Heart left ventricle (tissue), 16 donors: ENCODE results near the gene MAML2. TPM values are rescaled to one million over a fixed set of nuclear protein-coding genes. Genes with fewer than 3 reads are reported as not detected.

Experiments used
- ATAC-seq, 4 donors: fragments of 200-7000 bp; cut with Tn5 transposase; one replicate each; pipeline ENCODE4 v1.9.1; 2020 to 2022; ENCODE audit warnings: moderate library complexity in 4 of 4, mild to moderate bottlenecking in 3 of 4, moderate number of reproducible peaks in 1 of 4
- DNase-seq, 5 donors: peaks; one replicate each; pipeline ENCODE4 v3.0.0-alpha.2; 2020
- H3K27ac ChIP-seq, 12 donors: fragments of 200-600 bp; sonication (generic) in 4 of 12; one replicate each; pipeline versions ENCODE4 v1.5.0 to v1.8.0; 2016 to 2022; ENCODE audit warnings: mild to moderate bottlenecking in 2 of 12
- H3K27me3 ChIP-seq, 9 donors: fragments of 200-600 bp; sonication (generic) in 2 of 9; one replicate each; pipeline versions ENCODE4 v1.5.1 to v1.8.0; 2016 to 2022; ENCODE audit warnings: mild to moderate bottlenecking in 3 of 9
- H3K36me3 ChIP-seq, 9 donors: fragments of 200-600 bp; sonication (generic) in 2 of 9; one replicate each; pipeline versions ENCODE4 v1.5.0 to v1.8.0; 2018 to 2022; ENCODE audit warnings: mild to moderate bottlenecking in 2 of 9
- H3K4me1 ChIP-seq, 12 donors: fragments of 200-600 bp; sonication (generic) in 4 of 12; one replicate each; pipeline versions ENCODE4 v1.5.0 to v1.8.0; 2016 to 2022; ENCODE audit warnings: mild to moderate bottlenecking in 3 of 12
- H3K4me3 ChIP-seq, 12 donors: fragments of 200-600 bp; sonication (generic) in 4 of 12; one replicate each; pipeline versions ENCODE4 v1.5.0 to v1.8.0; 2017 to 2022; ENCODE audit warnings: mild to moderate bottlenecking in 9 of 12, moderate library complexity in 4 of 12
- H3K9me3 ChIP-seq, 12 donors: fragments of 200-600 bp; sonication (generic) in 4 of 12; one replicate each; pipeline versions ENCODE4 v1.5.0 to v1.8.0; 2016 to 2022; ENCODE audit warnings: mild to moderate bottlenecking in 1 of 12
- POLR2A ChIP-seq, 2 donors: fragments of 450-650 bp; IDR thresholded peaks; one replicate each; pipeline ENCODE4 v1.6.1; 2017; ENCODE audit warnings: antibody characterized with exemption in 2 of 2, mild to moderate bottlenecking in 2 of 2, moderate library complexity in 2 of 2
- WGBS, 4 donors: extraction: QIAGEN DNeasy Blood & Tissue Kit in 2 of 4; methylation state at CpG; one replicate each; pipeline versions ENCODE4 v1.1.5 to v1.1.7; 2013 to 2018; 5-methylcytosine and 5-hydroxymethylcytosine counted together
- intact Hi-C, 10 donors: fragments of 100-400 bp; cut with DNase I; formaldehyde crosslinking; loops; one replicate each; pipeline versions ENCODE4 v1.11.1 to v1.14.2; 2022
- polyA plus RNA-seq, 2 donors: library from polyadenylated mRNA; stranded (reverse); fragments of 200-250 nt; gene quantifications; one replicate each; pipeline ENCODE4 v1.2.3, GENCODE V29; 2013
- total RNA-seq, 9 donors: library from RNA; depleted of rRNA in 2 of 9; stranded (reverse); fragments of >200 nt in 2 of 9; fragmentation: NEBNext Ultra II Directional in 3 of 9; extraction: Animal tissue kit (Norgen Biotek cat#: 25700) in 3 of 9; gene quantifications; one replicate each; pipeline versions ENCODE4 v1.1.0 to v1.2.4, GENCODE V29; 2016 to 2023
- TF ChIP-seq, protein P1 (sequence below), 12 donors: fragments of 200-600 bp; sonication (generic) in 4 of 12; IDR thresholded peaks; one replicate each; pipeline versions ENCODE4 v1.5.0 to v1.8.0; 2018 to 2022; ENCODE audit warnings: antibody characterized with exemption in 12 of 12, mild to moderate bottlenecking in 5 of 12
- donor health status: ischemic (EF 13 %, LVEDD 7.1; RV severe dilation, severe dysfunction).
- donor health status: healthy with polysubstance abuse.
- donor health status: DM: no; HTN: yes; CAD: no.
- donor health status: DM: no; HTN: no; CAD: no.
- donor health status: ischemic (EF 25% LVEDD 6.9; RV normal size, moderate dysfunction).
- donor health status: ischemic (EF 25% LVEDD 5.7; RV mildly dilated, moderate dysfunction).
- donor health status: healthy.
- donor health status: DM: yes; HTN: yes; CAD: no.
- donor health status: ischemic (EF 35%, LVEDD 5.7; RV mildly dilated, moderate dysfunction).
- donor health status: nonischemic (EF 11% LVEDD 7.7; RV severe dilation, severe dysfunction).
- donor health status: DM: yes; HTN: yes; CAD: no.
- donor health status: PGD.
- donor health status: ischemic (EF 29% LVEDD 5.4; RV normal size, mild dysfunction).
- donor health status: nonischemic (EF 23%, LVEDD 6.1; RV moderate dilation, normal function).

MAML2 gene
- total and polyA plus RNA-seq, 11 donors: 1.3 to 10.8 (median 4.8) TPM

DNA sequence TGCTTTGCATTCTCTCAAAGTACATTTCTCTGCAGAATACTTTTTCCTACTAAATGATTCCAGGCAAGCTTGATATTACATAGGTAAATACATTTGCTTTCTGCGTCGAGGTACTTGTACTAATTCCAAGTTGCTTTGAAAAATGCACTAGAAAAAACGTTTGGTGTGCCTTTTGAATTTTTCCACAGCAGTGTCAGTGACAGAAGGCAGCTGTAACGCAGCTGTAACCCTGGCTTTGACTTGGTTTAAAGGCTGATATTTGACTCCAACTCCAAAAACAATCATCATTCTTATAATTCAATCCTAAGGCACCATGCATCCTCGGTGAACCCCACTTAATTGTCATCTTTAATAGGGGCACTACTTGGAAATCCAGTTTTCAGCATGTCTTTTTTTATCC lies 125.0 kb downstream of the MAML2 start:
- DNase-seq (no peak), ATAC-seq (no peak)
- H3K36me3 ChIP-seq: no peaks in the 10 kb centered on the region
- H3K4me3 ChIP-seq: no peak overlapping the region
- H3K4me1 ChIP-seq: peaks cover 7 to 95% (median 74%) of the 10 kb centered on the region in 12 donors
- intact Hi-C loops: loop anchor here in 3 of 10 donors (10.0 kb wide), 1 partner anchor 53 kb away; no protein-coding TSS in a partner anchor
- no peaks in the 10 kb centered on the region for H3K27me3 ChIP-seq
- no peaks in the 10 kb centered on the region for H3K9me3 ChIP-seq
- WGBS, 4 donors: 27 to 56% (median 44%) methylated on average over 5 of the region's 5 CpGs
- TF ChIP-seq, protein P1, sequence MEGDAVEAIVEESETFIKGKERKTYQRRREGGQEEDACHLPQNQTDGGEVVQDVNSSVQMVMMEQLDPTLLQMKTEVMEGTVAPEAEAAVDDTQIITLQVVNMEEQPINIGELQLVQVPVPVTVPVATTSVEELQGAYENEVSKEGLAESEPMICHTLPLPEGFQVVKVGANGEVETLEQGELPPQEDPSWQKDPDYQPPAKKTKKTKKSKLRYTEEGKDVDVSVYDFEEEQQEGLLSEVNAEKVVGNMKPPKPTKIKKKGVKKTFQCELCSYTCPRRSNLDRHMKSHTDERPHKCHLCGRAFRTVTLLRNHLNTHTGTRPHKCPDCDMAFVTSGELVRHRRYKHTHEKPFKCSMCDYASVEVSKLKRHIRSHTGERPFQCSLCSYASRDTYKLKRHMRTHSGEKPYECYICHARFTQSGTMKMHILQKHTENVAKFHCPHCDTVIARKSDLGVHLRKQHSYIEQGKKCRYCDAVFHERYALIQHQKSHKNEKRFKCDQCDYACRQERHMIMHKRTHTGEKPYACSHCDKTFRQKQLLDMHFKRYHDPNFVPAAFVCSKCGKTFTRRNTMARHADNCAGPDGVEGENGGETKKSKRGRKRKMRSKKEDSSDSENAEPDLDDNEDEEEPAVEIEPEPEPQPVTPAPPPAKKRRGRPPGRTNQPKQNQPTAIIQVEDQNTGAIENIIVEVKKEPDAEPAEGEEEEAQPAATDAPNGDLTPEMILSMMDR (IDR thresholded peaks at IDR 0.05): no peak
- no peak for TF ChIP-seq POLR2A (IDR thresholded peaks at IDR 0.05)
- peak overlapping the region in 7 of 12 donors; percentile 5 to 70 (median 19) for H3K27ac ChIP-seq

GRCh38 chr11:96217206-96217605 lies 125.8 kb downstream of the MAML2 start:
- Histone ChIP-seq H3K9me3 (no peaks in the 10 kb centered on the region), H3K36me3 (no peaks in the 10 kb centered on the region), H3K4me3 (no peak overlapping the region), H3K27me3 (no peaks in the 10 kb centered on the region), H3K27ac (peak overlapping the region in 5 of 12 donors; percentile 17 to 92 (median 65)), H3K4me1 (peaks cover 8 to 99% (median 80%) of the 10 kb centered on the region in 12 donors)
- TF ChIP-seq POLR2A (IDR thresholded peaks at IDR 0.05): no peak
- TF ChIP-seq, protein P1 (IDR thresholded peaks at IDR 0.05): no peak
- peak in 2 of 4 donors; percentile 64 to 65 for ATAC-seq
- WGBS, 4 donors: 49 to 59% (median 55%) methylated on average over 5 of the region's 5 CpGs
- DNase-seq: no peak
- intact Hi-C loops: loop anchor here in 3 of 10 donors (10.0 kb wide), 1 partner anchor 52 kb away; no protein-coding TSS in a partner anchor

GRCh38 chr11:96215826-96216225 lies 127.2 kb downstream of the MAML2 start:
- H3K9me3 ChIP-seq: no peaks in the 10 kb centered on the region
- intact Hi-C loops: loop anchor here in 3 of 10 donors (10.0 kb wide), 1 partner anchor 51 kb away; no protein-coding TSS in a partner anchor
- peaks cover 5 to 97% (median 70%) of the 10 kb centered on the region in 12 donors for H3K4me1 ChIP-seq
- ATAC-seq (no peak), DNase-seq (no peak)
- H3K4me3 ChIP-seq: no peak overlapping the region
- H3K36me3 ChIP-seq: no peaks in the 10 kb centered on the region
- H3K27ac ChIP-seq: peak overlapping the region; percentile 33 to 92 (median 68)
- TF ChIP-seq, protein P1 (IDR thresholded peaks at IDR 0.05): no peak
- no peak for TF ChIP-seq POLR2A (IDR thresholded peaks at IDR 0.05)
- H3K27me3 ChIP-seq: no peaks in the 10 kb centered on the region

GRCh38 chr11:96215110-96215782 lies 127.7 kb downstream of the MAML2 start:
- DNase-seq (no peak), ATAC-seq (peak; percentile 22 to 49 (median 43))
- Histone ChIP-seq H3K27me3 (no peaks in the 10 kb centered on the region), H3K9me3 (no peaks in the 10 kb centered on the region), H3K4me1 (peaks cover 4 to 95% (median 64%) of the 10 kb centered on the region in 12 donors), H3K27ac (peak overlapping the region; percentile 33 to 92 (median 68)), H3K36me3 (no peaks in the 10 kb centered on the region), H3K4me3 (no peak overlapping the region)
- 31 to 43% (median 40%) methylated on average over 7 of the region's 7 CpGs for WGBS, 4 donors
- intact Hi-C loops: loop anchor here in 3 of 10 donors (10.0 kb wide), 1 partner anchor 50 kb away; no protein-coding TSS in a partner anchor
- no peak for TF ChIP-seq POLR2A (IDR thresholded peaks at IDR 0.05)
- TF ChIP-seq, protein P1 (IDR thresholded peaks at IDR 0.05): no peak
